K562 (cell line): Measurements from ENCODE around the gene MIDN. TPM values are rescaled to one million over a fixed set of nuclear protein-coding genes. Genes with fewer than 3 reads are reported as not detected.

Source experiments
- DACH1 ChIP-seq: fragments of 450-650 bp; IDR thresholded peaks from 2 replicates; pipeline ENCODE4 v1.6.1; 2018; ENCODE audit not compliant: partially characterized antibody
- DEAF1 ChIP-seq: fragments of 450-650 bp; formaldehyde crosslinking; IDR thresholded peaks from 2 replicates; pipeline ENCODE4 v1.4.0; 2020; ENCODE audit warnings: mild to moderate bottlenecking, moderate library complexity
- EGR1 ChIP-seq: fragments of 450-650 bp; conservative IDR thresholded peaks from 2 replicates; pipeline ENCODE4 v1.6.1; 2017; ENCODE audit warnings: mild to moderate bottlenecking
- GATA2 ChIP-seq: sonication (generic); formaldehyde crosslinking; IDR thresholded peaks from 2 replicates; pipeline ENCODE4 v1.4.0; 2020; ENCODE audit warnings: mild to moderate bottlenecking, missing genetic modification reagents
- GTF3C2 ChIP-seq: IDR thresholded peaks from 3 replicates; pipeline ENCODE4 v1.6.1; 2011; ENCODE audit warnings: borderline replicate concordance, mild to moderate bottlenecking, moderate library complexity; ENCODE audit not compliant: insufficient read length; ENCODE audit errors: extremely low read depth
- HMGN3 ChIP-seq: IDR thresholded peaks from 2 replicates; pipeline ENCODE4 v1.6.1; 2011; ENCODE audit warnings: borderline replicate concordance, low read depth, mild to moderate bottlenecking, mixed read lengths, low read length; ENCODE audit not compliant: insufficient read length; ENCODE audit errors: extremely low read depth
- HNRNPL ChIP-seq: fragments of 200-400 bp; formaldehyde crosslinking; IDR thresholded peaks from 2 replicates; pipeline ENCODE4 v1.6.1; 2017; ENCODE audit warnings: low read depth, mild to moderate bottlenecking, low read length
- KDM4B ChIP-seq, 2 experiments: fragments of 450-650 bp in 1 of 2; sonication (generic) in 1 of 2; IDR thresholded peaks; 2 replicates each; pipeline ENCODE4 v1.6.1; 2016 to 2017; ENCODE audit warnings: borderline replicate concordance in 2 of 2, antibody characterized with exemption in 1 of 2, low read depth in 1 of 2, mild to moderate bottlenecking in 1 of 2
- MCM5 ChIP-seq: fragments of 450-650 bp; IDR thresholded peaks from 2 replicates; pipeline ENCODE4 v1.6.1; 2016; ENCODE audit warnings: low read depth
- NFRKB ChIP-seq: fragments of 450-650 bp; IDR thresholded peaks from 2 replicates; pipeline ENCODE4 v1.6.1; 2016; ENCODE audit warnings: low read depth
- RNF2 ChIP-seq: sonication (generic); IDR thresholded peaks from 2 replicates; pipeline ENCODE4 v1.6.1; 2016
- SPI1 ChIP-seq: IDR thresholded peaks from 2 replicates; pipeline ENCODE4 v1.6.1; 2011; ENCODE audit warnings: low read depth, low read length, control low read depth, borderline replicate concordance
- SUPT5H ChIP-seq: fragments of 450-650 bp; IDR thresholded peaks from 2 replicates; pipeline ENCODE4 v1.6.1; 2016
- TEAD2 ChIP-seq: fragments of 450-650 bp; IDR thresholded peaks from 2 replicates; pipeline ENCODE4 v1.6.1; 2016; ENCODE audit warnings: missing genetic modification characterization, control low read depth, missing compliant biosample characterization
- TFE3 ChIP-seq: fragments of 450-650 bp; formaldehyde crosslinking; IDR thresholded peaks from 2 replicates; pipeline ENCODE4 v1.4.0; 2020; ENCODE audit warnings: mild to moderate bottlenecking, mixed read lengths
- TOE1 ChIP-seq, 2 experiments: fragments of 450-650 bp in 1 of 2; sonication (generic) in 1 of 2; formaldehyde crosslinking in 1 of 2; IDR thresholded peaks; 2 replicates each; pipeline versions ENCODE4 v1.7.1 to v1.8.0; 2016 to 2022; ENCODE audit warnings: borderline replicate concordance in 2 of 2, mild to moderate bottlenecking in 2 of 2, antibody characterized with exemption in 1 of 2, inconsistent platforms in 1 of 2, low read depth in 1 of 2, missing genetic modification reagents in 1 of 2, moderate library complexity in 1 of 2
- TRIM24 ChIP-seq, 2 experiments: fragments of 450-650 bp; IDR thresholded peaks; 2 replicates each; pipeline ENCODE4 v1.6.1; 2016
- ZNF12 ChIP-seq: sonication (generic); formaldehyde crosslinking; IDR thresholded peaks from 2 replicates; pipeline ENCODE4 v1.4.0; 2020; ENCODE audit warnings: mild to moderate bottlenecking, missing genetic modification reagents
- ZNF282 ChIP-seq: sonication (generic); formaldehyde crosslinking; IDR thresholded peaks from 2 replicates; pipeline ENCODE4 v1.8.1; 2023; ENCODE audit warnings: missing genetic modification reagents
- polyA plus RNA-seq, 8 experiments: library from polyadenylated mRNA; depleted of rRNA in 4 of 8; stranded (reverse) in 5 of 8; unstranded in 3 of 8; fragments of >200 nt; fragmentation: Nextera tagmentation in 2 of 8; fragmentation: Illumina TruSeq in 1 of 8; extraction: Ambion mirVana in 2 of 8; extraction: Trizol in 1 of 8; gene quantifications; 2 replicates each; pipeline versions ENCODE4 v1.2.1 to v1.2.3, GENCODE V29; 2011 to 2014; ENCODE audit warnings: inconsistent platforms in 1 of 8, missing spikeins in 1 of 8
- total RNA-seq, 7 experiments: library from RNA; depleted of rRNA in 6 of 7; stranded (reverse); fragments of >200 nt in 6 of 7; fragmentation: Illumina TruSeq in 2 of 7; extraction: Trizol in 2 of 7; gene quantifications; 2 replicates each; pipeline versions ENCODE4 v1.2.1 to v1.2.3, GENCODE V29; 2011 to 2021; ENCODE audit warnings: low replicate concordance in 1 of 7
- TF ChIP-seq, protein P1 (sequence below): fragments of 250-450 bp; sonication (Bioruptor Pico); IDR thresholded peaks from 2 replicates; pipeline ENCODE4 v1.8.0; 2021; ENCODE audit warnings: moderate library complexity, mild to moderate bottlenecking, inconsistent platforms

The MIDN gene
- total and polyA plus RNA-seq, 9 of the 15 experiments (the other 6 are each of a cell fraction or from before 2014, with no cell fraction given): 0.17 to 120 (median 10.1) TPM

DNA sequence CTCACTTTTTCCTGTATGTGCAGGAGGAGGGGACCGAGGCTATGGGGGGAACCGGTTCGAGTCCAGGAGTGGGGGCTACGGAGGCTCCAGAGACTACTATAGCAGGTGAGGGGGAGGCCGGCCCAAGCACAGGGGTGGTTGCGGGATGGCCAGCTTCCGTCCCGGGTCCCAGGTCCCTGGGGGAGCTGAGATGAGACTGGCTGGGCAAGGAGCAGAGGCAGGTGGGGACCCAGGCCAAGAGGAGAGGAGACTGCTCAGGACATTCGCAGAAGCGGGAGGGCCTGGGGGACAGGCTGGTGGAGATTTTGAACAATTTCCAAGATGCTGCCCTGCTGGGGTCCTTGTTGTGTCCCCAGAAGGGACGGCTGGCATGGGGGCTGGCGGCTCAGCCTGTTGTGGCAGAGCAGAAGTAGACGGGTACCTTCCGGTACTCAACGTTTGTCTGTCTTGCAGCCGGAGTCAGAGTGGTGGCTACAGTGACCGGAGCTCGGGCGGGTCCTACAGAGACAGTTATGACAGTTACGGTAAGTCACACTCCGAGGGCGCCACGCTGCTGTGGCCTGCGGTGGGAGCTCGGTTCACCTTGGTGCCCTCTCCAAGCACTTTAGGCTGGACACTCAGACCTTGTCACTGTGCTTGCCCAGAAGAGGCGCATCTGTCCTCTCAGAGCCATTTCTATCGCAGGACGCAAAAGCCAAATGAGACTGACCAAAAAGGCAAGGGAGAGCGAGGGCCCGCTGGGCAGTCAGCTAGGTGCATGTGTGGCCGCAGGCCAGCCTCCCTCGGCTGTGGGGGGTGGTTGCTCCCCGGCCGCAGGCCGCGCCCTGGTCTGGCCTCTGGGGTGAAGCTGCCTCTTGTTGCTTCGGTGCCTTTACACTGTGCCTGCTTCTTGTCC, 23.4 kb downstream of the MIDN start (continued):
- no peak for TF ChIP-seq KDM4B (IDR thresholded peaks at IDR 0.05; ENCODE audit: borderline replicate concordance in 2 of 2, low read depth in 1 of 2)
- TF ChIP-seq, protein P1, sequence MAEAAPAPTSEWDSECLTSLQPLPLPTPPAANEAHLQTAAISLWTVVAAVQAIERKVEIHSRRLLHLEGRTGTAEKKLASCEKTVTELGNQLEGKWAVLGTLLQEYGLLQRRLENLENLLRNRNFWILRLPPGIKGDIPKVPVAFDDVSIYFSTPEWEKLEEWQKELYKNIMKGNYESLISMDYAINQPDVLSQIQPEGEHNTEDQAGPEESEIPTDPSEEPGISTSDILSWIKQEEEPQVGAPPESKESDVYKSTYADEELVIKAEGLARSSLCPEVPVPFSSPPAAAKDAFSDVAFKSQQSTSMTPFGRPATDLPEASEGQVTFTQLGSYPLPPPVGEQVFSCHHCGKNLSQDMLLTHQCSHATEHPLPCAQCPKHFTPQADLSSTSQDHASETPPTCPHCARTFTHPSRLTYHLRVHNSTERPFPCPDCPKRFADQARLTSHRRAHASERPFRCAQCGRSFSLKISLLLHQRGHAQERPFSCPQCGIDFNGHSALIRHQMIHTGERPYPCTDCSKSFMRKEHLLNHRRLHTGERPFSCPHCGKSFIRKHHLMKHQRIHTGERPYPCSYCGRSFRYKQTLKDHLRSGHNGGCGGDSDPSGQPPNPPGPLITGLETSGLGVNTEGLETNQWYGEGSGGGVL (CRISPR knock-in tag): no peak
- TF ChIP-seq ZNF282: no peak
- no peak for TF ChIP-seq DACH1
- 0 out of 2 replicates have a peak, but pooled peaks have one; percentile 36 for TF ChIP-seq RNF2
- TF ChIP-seq SPI1: 0 out of 2 replicates have a peak, but pooled peaks have one; percentile 7
- no peak for TF ChIP-seq ZNF12 (CRISPR knock-in tag)
- TF ChIP-seq EGR1: no peak
- no peak for TF ChIP-seq GATA2 (CRISPR knock-in tag)
- no peak for TF ChIP-seq NFRKB
- no peak for TF ChIP-seq MCM5
- no peak for TF ChIP-seq TOE1 (IDR thresholded peaks at IDR 0.05; ENCODE audit: borderline replicate concordance)
- TF ChIP-seq TOE1 (CRISPR knock-in tag; IDR thresholded peaks at IDR 0.05; ENCODE audit: borderline replicate concordance, low read depth): no peak
- TF ChIP-seq TFE3 (CRISPR knock-in tag): no peak
- no peak for TF ChIP-seq GTF3C2
- TF ChIP-seq HNRNPL: no peak
- no peak for TF ChIP-seq DEAF1
- TF ChIP-seq HMGN3: peak; percentile 15
- 0 out of 2 replicates have a peak, but pooled peaks have one; percentile 2 for TF ChIP-seq SUPT5H
- no peak for TF ChIP-seq TEAD2 (tag)
- no peak for TF ChIP-seq TRIM24 (IDR thresholded peaks at IDR 0.05)
